Measurements from ENCODE around the gene KCND2.
A peak's percentile ranks its signal among the peaks of the same experiment; 100 is the strongest.
"Not testable (repeated sequence)": the region's sequence is repeated elsewhere in the genome, so short reads cannot be mapped to it uniquely, and the experiment has no call there.

The KCND2 gene

DNA sequence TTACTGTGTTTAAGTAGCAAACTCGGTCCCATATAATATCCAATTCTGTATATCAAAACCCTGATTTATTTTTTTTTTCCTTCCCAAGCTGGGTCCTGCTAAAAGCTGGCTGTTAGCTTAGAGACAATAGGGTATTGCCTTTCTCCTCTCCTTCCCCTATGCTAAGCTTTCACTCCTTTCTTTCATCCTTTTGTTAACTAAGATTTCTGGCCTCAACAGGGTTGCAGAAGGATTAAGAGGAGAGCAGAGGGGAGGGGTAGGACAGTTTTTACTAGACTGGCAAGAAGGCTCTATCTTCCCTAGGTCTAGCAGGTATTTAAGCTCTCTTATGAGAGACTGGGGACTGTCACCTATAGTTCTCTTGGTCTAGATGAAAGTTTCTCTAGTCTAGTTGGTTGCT lies 229.2 kb downstream of the KCND2 start:
- DNase-seq (ENCODE audit: low read depth), result no peak

DNA sequence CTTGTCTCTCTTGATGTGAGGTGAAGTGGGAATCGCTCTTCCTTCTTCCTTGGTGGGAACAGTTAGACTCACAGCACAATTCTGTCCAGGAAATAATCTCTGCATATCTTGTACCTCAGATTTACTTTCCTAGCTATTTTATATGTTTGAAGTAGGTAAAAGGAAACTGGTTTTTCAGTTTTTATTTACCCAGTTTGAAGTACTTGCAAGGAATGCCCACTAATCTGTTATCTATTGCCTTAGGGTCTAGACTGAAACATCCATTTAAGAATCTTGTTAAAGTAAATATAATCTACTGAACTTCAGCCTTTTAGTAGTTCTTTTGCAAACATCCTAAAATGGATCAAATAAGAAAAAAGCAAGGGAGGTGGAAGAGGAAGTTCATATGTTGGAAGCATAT lies 229.8 kb downstream of the KCND2 start:
- no peak for DNase-seq (ENCODE audit: low read depth)

DNA sequence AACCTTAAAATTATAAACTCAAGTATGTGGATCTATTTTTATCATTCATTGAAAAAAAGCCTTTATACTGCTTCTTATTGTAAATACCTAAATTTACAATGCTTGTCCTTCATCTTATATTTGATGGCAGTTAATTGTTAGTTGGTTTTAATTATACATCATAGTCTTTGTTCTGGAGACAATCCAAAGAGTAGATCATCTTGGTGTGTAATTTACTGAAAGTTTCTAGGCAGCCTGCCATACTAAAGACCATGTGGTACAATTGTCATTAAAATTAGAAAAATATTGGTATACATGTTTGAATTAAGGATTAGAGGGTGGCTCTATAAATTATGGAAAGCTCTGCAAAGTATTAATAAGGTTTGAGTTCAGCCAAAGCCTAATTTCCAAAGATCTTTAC lies 231.4 kb downstream of the KCND2 start:
- no peak for DNase-seq (ENCODE audit: low read depth)

DNA sequence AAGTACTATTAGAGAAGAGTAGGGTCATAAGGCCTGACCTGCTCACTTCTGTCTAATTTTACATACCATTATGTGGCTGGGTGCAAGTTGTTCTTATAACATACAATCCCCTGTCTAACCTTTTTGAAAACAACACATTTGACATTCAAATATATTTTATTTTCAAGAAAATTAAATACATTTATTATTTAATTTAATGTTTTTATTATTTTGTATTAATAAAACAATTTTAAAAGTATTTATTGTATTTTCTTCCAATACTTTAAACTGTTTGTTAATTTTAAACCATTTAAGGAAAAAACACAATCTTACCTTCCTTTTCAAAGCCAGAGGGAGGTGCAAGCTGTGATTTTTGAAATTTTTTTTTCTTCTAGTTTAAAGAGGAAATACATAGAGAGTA lies 232.8 kb downstream of the KCND2 start:
- no peak for DNase-seq (ENCODE audit: low read depth)

DNA sequence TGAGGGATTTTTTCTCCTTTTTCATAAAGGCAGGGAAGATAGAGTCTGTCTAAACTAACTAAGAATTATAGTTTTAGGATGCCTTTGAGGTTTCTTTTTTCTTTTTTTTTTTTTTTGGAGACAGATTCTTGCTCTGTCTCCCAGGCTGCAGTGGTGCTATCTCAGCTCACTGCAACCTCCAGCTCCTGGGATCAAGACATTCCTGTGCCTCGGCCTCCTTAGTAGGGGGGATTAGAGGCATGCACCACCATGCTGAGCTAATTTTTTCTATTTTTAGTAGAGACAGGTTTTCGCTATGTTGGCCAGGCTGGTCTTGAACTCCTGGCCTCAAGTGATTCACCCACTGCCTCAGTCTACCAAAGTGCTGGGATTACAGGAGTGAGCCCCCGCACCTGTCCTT lies 239.7 kb downstream of the KCND2 start:
- DNase-seq (ENCODE audit: low read depth), result no peak

DNA sequence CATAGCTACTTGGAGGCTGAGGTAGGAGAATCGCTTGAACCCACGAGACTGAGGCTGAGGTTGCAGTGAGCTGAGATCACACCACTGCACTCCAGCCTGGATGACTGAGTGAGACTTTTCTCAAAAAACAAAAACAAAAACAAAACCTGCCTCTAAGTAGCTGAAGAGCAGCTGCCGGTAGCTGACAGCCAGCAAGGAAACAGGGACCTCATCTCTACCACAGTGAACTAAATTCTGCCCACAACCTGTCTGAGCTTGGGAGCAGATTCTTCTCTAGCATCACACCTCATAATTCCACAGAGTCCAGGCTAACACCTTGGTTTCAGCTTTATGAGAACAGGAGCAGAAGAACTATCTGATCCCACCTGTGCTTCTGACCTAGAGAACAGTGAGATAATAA lies 246.2 kb downstream of the KCND2 start:
- DNase-seq (ENCODE audit: low read depth), result no peak

DNA sequence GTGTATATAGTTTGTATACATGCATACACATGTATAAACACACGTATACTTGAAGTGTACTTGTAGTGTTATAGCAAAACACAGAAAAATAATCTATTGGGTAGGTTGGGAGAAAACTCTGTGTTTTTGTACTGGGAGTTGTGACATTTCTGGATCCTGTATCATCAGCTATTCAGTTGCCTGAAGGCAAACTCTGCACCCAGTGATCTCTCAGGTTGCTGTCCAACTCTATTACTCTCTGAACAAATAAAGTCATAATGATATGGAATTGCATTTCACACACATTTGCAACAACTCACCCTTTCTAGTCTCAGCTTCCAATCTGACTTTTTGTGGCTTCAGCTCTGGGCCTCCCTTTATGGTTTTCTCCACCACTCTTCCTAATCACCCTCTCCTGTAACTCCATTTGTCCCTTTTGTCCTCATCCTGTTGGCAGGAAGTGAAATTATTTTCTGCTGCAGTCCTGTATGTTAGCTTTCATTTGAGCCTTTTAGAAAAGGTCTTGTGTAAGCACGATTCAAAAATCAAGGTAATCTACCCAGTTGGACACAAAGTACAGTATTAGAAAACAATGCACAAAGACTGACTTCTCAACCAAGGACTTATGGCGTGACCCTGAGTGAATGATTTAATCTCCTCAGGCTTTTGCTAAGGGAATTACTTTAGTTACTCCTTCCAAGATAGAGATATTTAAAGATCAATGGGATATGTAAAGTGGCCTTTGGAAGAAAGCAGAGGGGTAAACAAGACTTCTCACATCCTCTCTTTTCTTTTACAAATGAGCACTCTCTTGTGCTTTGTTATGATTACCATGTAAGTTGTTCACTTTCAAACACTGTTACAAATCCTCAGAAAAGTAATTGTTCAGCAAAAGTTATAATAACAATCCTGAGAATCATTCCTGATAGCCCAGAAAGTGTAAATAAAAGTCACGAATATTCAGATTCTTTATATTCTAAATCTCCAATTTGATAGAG lies 249.1 kb downstream of the KCND2 start:
- DNase-seq (ENCODE audit: low read depth), result no peak

DNA sequence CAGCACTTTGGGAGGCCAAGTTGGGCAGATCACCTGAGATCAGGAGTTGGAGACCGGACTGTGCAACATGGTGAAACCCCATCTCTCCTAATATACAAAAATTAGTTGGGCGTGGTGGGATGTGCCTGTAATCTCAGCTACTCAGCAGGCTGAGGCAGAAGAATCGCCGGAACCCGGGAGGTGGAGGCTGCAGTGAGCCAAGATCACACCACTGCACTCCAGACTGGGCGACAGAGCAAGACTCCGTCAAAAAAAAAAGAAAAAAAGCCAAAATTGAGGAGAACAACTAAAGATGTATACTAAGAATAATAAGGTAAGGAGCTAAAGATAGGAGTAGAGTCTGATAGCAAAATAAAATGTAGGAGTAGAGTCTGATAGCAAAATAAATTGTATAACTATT lies 251.0 kb downstream of the KCND2 start:
- DNase-seq (ENCODE audit: low read depth), result no peak

DNA sequence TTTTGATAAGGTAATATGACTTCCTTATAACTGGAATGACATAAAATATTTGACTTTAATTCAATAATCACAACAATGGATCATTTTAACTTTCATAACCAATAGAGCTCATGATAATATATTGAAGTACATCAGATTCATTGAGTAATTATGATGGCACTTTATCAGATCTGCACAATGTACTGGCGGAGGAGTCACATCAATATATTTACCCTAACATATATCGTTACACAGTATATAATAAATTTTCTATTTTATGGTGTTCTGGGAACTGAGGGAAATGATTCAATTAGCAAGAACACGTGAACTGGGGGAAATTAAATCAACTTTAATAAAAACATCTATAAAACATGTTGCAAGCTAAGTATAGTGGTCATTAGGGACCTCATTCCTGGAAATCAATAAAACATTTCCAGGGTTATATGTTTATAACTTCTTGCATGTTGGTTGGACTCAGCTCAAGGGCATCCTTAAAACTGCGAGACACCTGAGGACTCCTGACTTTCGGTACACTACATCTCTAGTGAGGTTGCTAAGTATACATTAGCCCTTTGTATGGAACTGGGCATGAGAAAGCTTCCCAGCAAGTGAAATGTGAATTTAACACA lies 254.0 kb downstream of the KCND2 start:
- no peak for DNase-seq (ENCODE audit: low read depth)

DNA sequence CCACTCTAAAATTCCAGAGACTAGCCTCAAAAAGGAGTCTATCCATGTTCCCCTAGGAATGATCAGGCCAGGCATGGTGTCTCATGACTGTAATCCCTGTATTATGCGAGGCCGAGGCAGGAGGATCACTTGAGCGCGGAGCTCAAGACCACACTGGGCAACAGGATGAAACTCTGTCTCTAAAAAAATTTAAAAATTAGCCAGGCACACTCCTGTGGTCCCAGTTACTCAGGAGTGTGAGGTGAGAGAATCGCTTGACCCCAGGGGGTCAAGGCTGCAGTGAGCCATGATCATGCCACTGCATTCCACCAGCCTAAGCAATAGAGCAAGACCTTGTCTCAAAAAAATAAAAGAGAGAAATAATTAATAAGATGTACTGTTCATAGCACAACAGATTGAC lies 256.8 kb downstream of the KCND2 start:
- no peak for DNase-seq (ENCODE audit: low read depth)

DNA sequence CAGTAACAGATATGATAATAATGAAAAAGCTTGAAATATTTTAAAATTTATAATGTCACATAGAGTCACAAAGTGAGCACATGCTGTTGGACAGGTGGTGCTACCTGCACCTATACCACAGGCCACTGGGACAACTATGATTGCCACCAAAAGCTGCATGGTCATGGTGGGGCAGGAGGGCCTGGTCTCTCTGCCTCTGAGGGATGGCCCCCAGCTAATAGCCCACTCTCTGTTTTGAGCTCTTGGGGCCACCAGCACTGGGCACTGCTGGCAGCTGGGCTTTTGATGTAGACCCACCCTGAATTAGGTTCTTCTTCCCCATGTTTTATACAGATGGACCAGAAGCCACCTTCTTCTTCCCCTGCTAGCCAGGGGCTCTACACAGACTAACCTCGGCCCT lies 265.4 kb downstream of the KCND2 start:
- DNase-seq (ENCODE audit: low read depth), result no peak

DNA sequence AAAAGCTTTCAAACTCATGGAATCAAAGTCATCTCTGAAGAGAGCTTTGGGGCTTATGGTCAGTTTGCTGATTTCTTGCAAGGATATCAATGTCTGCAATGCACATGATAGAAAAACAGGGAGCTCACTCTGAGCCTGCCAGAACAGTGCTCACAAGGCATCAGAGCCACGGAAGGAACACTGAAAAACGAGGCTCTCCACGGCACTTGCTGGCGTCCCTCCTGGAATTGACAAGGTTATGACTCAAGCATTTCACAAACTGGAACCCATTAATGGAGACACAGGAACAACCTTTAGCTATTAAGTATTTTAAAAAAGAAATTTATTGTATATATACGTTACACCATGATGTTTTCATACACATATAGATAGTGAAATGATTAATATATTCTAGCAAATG lies 266.3 kb downstream of the KCND2 start:
- no peak for DNase-seq (ENCODE audit: low read depth)

DNA sequence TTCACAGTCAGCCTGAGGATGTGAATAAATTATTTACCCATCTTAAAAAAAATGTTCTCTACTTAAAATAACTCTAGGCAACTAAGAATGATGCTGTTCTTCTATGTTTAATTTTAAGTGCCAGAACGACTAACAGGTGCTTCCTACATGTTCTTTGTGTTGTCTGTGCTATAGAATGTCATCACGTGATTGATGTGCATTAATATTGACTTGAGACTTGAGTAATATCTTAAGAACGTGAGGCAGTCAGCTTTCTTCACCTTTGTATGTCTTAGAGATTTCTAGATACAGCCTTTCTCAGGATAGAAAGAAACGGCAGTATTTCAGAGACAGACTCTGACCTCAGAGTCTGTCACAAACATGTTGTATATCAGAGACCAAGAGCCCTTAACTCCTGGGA lies 274.6 kb downstream of the KCND2 start:
- DNase-seq (ENCODE audit: low read depth), result no peak

DNA sequence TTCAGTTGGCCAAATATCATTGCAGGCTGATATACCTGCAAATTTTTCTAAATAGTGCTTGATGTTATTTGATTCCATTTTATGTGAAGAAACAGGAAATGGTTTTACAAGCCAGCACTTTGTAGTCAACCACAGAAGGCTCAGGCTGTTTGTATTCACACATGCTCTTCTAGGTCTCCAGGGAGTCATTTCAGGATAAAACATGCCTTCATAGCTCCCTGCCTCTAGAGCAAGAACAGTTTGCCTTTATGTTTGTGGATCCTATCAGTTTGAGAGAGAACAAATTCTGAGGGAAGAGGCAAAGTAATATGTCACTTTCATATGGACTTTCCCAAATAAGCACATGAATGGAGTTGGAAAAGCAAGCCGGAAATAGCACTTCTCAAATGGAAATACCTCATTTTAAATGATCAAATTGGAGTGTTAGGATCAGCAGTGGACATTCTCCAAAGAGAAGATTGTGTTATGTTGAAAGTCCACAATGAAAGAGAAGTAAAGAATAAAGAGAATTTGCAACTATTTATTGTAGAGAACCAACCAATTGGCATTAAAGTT lies 277.6 kb downstream of the KCND2 start:
- DNase-seq (ENCODE audit: low read depth), result peak; percentile 18

DNA sequence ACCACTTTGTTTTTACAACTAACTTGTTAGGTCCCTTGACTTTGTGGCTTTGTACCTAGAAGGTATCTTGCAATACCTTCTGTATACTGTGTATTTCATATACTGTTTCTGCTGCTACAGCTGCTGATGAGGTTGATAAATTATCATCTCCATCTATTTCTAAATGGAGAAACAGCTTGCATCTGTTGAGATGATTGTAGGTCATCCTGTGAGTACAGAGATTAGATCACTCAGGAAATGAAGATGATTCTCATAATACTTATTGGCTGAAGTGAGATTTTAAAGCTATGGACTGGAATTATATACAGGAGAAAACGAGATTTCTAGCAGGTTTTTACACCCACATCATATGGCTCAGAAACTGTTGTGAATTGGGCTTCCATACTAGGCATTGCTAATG lies 280.5 kb downstream of the KCND2 start:
- no peak for DNase-seq (ENCODE audit: low read depth)

DNA sequence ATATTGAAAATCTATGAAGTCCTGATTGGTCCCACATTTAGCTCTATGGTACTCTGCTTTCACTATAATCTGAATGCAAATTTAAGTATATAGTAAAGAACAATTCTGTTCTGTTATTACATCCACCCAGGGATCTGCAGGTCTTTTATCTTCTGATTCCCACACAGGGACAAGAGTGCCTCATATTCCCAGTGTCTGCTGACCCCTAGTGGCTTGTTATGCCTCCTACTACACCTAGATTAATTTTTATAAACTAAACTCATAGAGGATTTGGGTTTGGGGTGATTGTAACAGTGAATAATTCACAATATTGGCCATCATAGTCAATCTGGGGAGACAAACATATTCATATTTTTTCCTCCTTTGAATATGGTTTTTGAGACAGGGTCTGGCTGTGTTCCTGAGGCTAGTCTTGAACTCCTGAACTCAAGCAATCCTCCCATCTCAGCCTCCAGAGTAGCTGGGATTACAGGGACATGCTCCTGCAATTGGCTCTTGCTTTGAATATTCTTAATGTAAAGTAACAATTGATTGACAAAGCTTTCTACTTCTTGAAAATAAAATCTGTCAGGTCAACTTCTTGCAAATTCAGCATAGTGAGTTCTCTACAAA lies 282.1 kb downstream of the KCND2 start:
- DNase-seq (ENCODE audit: low read depth), result peak; percentile 68

DNA sequence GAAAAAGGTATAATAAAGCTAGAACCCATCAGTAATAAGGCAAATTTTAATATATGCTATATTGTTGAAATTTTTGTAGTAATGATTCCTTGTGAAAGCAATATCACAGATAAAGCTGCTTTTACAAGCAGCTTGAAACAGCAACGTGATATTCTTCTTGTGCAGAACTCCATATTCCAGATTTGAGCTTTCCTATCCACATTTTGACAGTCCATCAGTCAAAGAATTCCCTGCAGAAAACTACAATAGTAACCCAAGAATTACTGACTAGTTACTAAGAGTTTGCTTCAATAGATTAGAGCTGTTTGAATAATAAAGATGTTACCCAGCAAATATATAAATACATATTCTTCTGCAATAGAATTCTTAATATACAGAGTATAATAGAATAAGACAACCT lies 291.2 kb downstream of the KCND2 start:
- no peak for DNase-seq (ENCODE audit: low read depth)

DNA sequence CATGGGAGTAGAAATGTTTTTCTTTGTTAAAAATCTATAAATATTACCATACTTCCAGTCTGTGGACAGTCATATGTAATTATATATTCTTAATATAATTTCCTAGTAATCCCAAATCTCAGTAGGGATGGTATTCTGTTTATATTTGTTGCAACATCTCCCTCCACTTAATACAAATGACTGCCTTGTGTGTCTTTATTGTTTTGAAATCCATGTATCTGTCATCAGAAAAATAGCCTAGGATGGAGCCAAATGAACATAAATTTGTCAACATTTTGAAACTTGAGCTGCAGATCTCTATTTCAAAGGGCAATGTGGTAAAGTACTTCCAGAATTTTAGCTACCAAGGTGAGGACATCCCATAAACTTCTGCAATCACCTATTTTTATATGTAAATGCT lies 294.2 kb downstream of the KCND2 start:
- peak; percentile 15 for DNase-seq (ENCODE audit: low read depth)

DNA sequence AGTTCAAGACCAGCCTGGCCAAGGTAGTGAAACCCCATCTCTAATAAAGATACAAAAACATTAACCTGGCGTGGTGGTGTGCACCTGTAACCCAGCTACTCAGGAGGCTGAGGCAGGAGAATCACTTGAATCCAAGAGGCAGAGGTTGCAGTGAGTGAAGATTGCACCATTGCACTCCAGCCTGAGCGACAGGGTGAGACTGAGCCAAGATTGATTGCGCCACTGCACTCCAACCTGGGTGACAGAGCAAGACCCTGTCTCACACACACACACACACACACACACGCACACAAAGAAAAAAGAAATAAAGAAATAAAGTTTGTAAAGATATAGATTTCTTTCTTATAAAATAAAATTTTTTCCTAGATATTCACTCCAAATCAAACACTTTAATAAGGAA lies 305.7 kb downstream of the KCND2 start:
- not testable (repeated sequence) for DNase-seq (ENCODE audit: low read depth)

DNA sequence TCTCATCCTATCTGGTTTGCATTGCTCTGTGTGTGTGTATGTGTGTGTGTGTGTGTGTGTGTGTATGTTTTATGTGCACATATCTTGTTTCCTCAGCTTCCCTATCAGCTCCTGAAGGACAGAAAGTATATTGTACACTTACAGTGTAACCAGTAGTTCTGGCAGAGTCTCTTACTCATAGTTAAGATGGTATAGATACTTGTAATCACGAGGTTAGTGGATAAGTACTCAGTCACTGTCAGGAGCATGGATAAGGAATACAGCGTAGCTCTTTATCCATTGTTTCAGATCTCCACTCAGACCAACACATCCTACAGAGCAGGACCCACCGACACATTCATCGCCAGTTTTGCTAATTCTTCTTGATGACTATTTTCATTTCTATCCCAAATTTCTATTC lies 309.9 kb downstream of the KCND2 start:
- peak; percentile 5 for DNase-seq (ENCODE audit: low read depth)

DNA sequence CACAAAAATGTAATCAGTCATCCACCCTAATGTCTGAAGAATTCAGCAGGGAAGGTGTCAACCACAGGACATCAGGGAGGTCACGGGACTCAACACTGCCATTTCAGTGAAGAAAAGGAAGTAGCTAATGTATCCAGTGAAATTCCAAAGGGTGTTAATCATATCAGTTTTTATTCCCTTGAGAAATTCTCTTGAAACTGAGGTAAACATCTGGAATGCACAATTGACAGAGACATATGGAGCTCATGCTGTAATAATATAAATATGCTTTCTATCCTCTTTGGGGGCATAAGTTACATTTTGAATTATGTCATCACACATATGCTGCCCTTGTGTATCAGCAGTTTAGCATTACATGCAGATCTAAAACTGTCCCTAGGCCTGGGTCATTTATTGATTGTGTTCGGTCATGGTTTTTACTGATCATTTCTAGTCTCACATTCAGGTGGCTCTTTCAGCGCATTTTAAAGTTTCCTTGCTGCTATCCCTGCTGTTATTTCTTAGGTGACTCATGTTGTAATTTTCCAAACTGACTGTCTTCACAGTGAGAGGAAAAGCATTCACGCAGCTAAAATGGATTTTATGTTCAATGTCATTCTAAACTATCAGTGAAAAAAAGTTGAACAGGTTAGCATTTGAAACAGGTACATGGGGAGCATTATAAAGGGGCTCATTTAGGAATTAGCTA lies 311.1 kb downstream of the KCND2 start:
- DNase-seq (ENCODE audit: low read depth), result peak; percentile 77

DNA sequence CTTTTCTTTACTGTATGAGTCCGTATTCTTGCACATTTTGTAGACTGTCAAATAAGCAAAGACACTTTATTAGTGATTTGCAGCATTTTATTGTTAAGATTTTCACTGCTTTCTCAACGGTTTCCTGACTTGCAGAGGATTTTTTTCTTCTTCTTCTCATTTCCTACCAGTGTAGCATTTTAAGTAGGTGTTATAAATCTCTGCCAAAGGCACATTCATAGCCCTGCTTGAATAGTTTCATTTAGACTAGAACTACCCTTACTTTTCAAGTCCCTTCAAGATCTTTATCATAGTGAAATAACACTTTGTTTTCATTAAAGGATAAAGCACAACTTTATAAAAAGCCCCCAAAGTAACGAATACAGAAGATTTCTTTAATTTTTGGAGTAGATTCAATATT lies 313.6 kb downstream of the KCND2 start:
- DNase-seq (ENCODE audit: low read depth), result no peak

All from amniotic epithelial cell (primary cell).